SK-N-MC (cell line): ENCODE measurements around the gene ZNF827.

ENCODE experiments used
- EZH2 ChIP-seq: fragments of 200-600 bp; sonication (generic); IDR thresholded peaks from one replicate; pipeline ENCODE4 v1.6.1; 2017; ENCODE audit warnings: antibody characterized with exemption
- POLR2AphosphoS5 ChIP-seq: IDR thresholded peaks from 2 replicates; pipeline ENCODE4 v1.6.1; 2012; ENCODE audit warnings: mild to moderate bottlenecking, low read depth, low read length, borderline replicate concordance

DNA sequence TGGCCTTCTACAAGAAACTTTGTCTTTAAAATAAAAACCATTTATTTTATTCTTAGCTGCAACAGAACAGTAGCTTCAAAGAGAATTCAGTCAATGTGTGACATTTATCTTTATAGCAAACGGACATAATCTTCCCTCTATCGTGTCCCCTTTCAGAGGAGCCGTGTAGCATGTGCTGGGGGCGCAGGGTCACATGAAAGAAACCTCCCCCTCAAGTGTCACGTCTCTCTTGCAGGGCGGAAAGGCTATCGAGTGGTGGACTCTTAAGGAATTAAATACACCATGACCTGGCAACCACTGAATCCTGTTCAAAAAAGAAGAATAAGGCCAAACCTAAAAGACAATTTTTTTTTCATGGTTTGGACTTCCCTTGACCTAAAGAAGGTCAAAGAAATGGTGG is 40.2 kb downstream of the ZNF827 start:
- TF ChIP-seq EZH2 (no peak), POLR2AphosphoS5 (no peak)
